ENCODE results near the gene MGAT5.

DNA sequence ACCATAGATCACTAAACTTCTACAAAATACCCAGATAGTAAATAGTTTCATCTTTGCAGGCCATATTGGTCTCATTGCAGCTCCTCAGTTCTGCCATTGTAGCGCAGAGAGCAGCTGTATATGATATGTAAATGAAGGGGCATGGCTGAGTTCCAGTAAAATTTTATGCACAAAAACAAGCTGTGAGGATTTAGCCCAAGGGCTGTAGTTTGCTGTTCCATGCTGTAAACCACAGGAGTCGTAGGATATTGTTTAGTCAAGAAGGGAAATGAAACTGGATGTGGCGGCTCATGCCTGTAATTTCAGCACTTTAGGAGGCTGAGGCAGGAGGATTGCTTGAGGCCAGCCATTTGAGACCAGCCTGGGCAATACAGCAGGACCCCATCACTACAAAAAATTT lies 83.0 kb downstream of the MGAT5 start:
- no peak for TF ChIP-seq POLR2A (IDR thresholded peaks at IDR 0.05)
- TF ChIP-seq, protein P1, sequence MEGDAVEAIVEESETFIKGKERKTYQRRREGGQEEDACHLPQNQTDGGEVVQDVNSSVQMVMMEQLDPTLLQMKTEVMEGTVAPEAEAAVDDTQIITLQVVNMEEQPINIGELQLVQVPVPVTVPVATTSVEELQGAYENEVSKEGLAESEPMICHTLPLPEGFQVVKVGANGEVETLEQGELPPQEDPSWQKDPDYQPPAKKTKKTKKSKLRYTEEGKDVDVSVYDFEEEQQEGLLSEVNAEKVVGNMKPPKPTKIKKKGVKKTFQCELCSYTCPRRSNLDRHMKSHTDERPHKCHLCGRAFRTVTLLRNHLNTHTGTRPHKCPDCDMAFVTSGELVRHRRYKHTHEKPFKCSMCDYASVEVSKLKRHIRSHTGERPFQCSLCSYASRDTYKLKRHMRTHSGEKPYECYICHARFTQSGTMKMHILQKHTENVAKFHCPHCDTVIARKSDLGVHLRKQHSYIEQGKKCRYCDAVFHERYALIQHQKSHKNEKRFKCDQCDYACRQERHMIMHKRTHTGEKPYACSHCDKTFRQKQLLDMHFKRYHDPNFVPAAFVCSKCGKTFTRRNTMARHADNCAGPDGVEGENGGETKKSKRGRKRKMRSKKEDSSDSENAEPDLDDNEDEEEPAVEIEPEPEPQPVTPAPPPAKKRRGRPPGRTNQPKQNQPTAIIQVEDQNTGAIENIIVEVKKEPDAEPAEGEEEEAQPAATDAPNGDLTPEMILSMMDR (IDR thresholded peaks at IDR 0.05), result no peak
